ENCODE results near the gene IGSF9B. TPM values are rescaled to one million over a fixed set of nuclear protein-coding genes. Genes with fewer than 3 reads are reported as not detected.

The IGSF9B gene
- total RNA-seq, 1 donor from 2014 or later = 41.7 TPM

GRCh38 chr11:133965031-133965601 is 8.3 kb upstream of the IGSF9B start:
- DNase-seq (ENCODE audit: missing footprints) (peak; percentile 57), ATAC-seq (peak; percentile 6)
- intact Hi-C loops (cut with DNase I) = no loop called here

GRCh38 chr11:133964356-133964755 is 7.6 kb upstream of the IGSF9B start:
- ATAC-seq = no peak
- DNase-seq (ENCODE audit: missing footprints) = peak; percentile 28
- intact Hi-C loops (cut with DNase I) = no loop called here

- no peak for DNase-seq (ENCODE audit: missing footprints)
- ATAC-seq = no peak
- intact Hi-C loops (cut with DNase I) = no loop called here
Observed at GRCh38 chr11:133961890-133962289, 5.1 kb upstream of the IGSF9B start.

GRCh38 chr11:133957900-133958299 is 1.1 kb upstream of the IGSF9B start:
- ATAC-seq (no peak), DNase-seq (ENCODE audit: missing footprints) (peak; percentile 54)
- intact Hi-C loops (cut with DNase I) = loop anchor here (2.0 to 10.0 kb wide), 3 partner anchors 27 to 267 kb away; partner anchors contain the start of genes NCAPD3 and VPS26B

- ATAC-seq = peak; percentile 25
- DNase-seq (ENCODE audit: missing footprints) = peak; percentile 75
- intact Hi-C loops (cut with DNase I) = loop anchor here (2.0 to 10.0 kb wide), 4 partner anchors 29 to 269 kb away; partner anchors contain the start of genes NCAPD3 and VPS26B
Observed at GRCh38 chr11:133955945-133956421, 785 bp downstream of the IGSF9B start.

- intact Hi-C loops (cut with DNase I) = loop anchor here (2.0 to 10.0 kb wide), 3 partner anchors 82 to 270 kb away; partner anchors contain the start of genes NCAPD3 and VPS26B
- DNase-seq (ENCODE audit: missing footprints) (peak; percentile 83), ATAC-seq (peak; percentile 61)
Observed at GRCh38 chr11:133955081-133955891, 1.5 kb downstream of the IGSF9B start.

GRCh38 chr11:133953999-133954398 is 2.8 kb downstream of the IGSF9B start:
- ATAC-seq = no peak
- DNase-seq (ENCODE audit: missing footprints) = peak; percentile 18
- intact Hi-C loops (cut with DNase I) = loop anchor here (2.0 to 10.0 kb wide), 2 partner anchors 83 to 271 kb away; partner anchors contain the start of genes NCAPD3 and VPS26B

- intact Hi-C loops (cut with DNase I) = loop anchor here (10.0 kb wide), 1 partner anchor 271 kb away; the partner anchor contains the start of genes NCAPD3 and VPS26B
- ATAC-seq = no peak
- peak; percentile 22 for DNase-seq (ENCODE audit: missing footprints)
Observed at GRCh38 chr11:133953547-133953946, 3.2 kb downstream of the IGSF9B start.

- peak; percentile 29 for ATAC-seq
- DNase-seq (ENCODE audit: missing footprints) = peak; percentile 42
- intact Hi-C loops (cut with DNase I) = loop anchor here (10.0 kb wide), 1 partner anchor 272 kb away; the partner anchor contains the start of genes NCAPD3 and VPS26B
Observed at GRCh38 chr11:133952199-133953190, 4.3 kb downstream of the IGSF9B start.

GRCh38 chr11:133951327-133952198 is 5.2 kb downstream of the IGSF9B start:
- peak; percentile 66 for DNase-seq (ENCODE audit: missing footprints)
- intact Hi-C loops (cut with DNase I) = loop anchor here (10.0 kb wide), 1 partner anchor 273 kb away; the partner anchor contains the start of genes NCAPD3 and VPS26B
- peak; percentile 18 for ATAC-seq

GRCh38 chr11:133950874-133951326 is 5.9 kb downstream of the IGSF9B start:
- intact Hi-C loops (cut with DNase I) = loop anchor here (10.0 kb wide), 1 partner anchor 274 kb away; the partner anchor contains the start of genes NCAPD3 and VPS26B
- DNase-seq (ENCODE audit: missing footprints) (peak; percentile 80), ATAC-seq (peak; percentile 58)

GRCh38 chr11:133950421-133950820 is 6.3 kb downstream of the IGSF9B start:
- no peak for ATAC-seq
- DNase-seq (ENCODE audit: missing footprints) = peak; percentile 43
- intact Hi-C loops (cut with DNase I) = loop anchor here (10.0 kb wide), 1 partner anchor 274 kb away; the partner anchor contains the start of genes NCAPD3 and VPS26B

GRCh38 chr11:133949129-133949528 is 7.6 kb downstream of the IGSF9B start:
- DNase-seq (ENCODE audit: missing footprints) (peak; percentile 7), ATAC-seq (no peak)
- intact Hi-C loops (cut with DNase I) = no loop called here

- ATAC-seq (no peak), DNase-seq (ENCODE audit: missing footprints) (peak; percentile 3)
- intact Hi-C loops (cut with DNase I) = no loop called here
Observed at GRCh38 chr11:133948711-133949110, 8.1 kb downstream of the IGSF9B start.

- intact Hi-C loops (cut with DNase I) = no loop called here
- ATAC-seq (peak; percentile 38), DNase-seq (ENCODE audit: missing footprints) (peak; percentile 68)
Observed at GRCh38 chr11:133947321-133947756, 9.4 kb downstream of the IGSF9B start.

- ATAC-seq (peak; percentile 1), DNase-seq (ENCODE audit: missing footprints) (peak; percentile 74)
Observed at GRCh38 chr11:133946541-133947318, 10.0 kb downstream of the IGSF9B start.

More at GRCh38 chr11:133946541-133947318, 10.0 kb downstream of the IGSF9B start:
- intact Hi-C loops (cut with DNase I) = no loop called here

Measured in Right ventricle myocardium inferior (tissue), 1 donor.